CD14-positive monocyte (primary cell): ENCODE measurements around the gene DGKB. TPM values are rescaled to one million over a fixed set of nuclear protein-coding genes. Genes with fewer than 3 reads are reported as not detected.

ENCODE experiments used
- DNase-seq, 3 donors: peaks; one replicate each; pipeline ENCODE4 v3.0.0-alpha.2; 2011 to 2022
- H2AFZ ChIP-seq: 2 replicates; pipeline ENCODE4 v1.6.0; 2012; ENCODE audit warnings: mild to moderate bottlenecking, low read depth, low read length, inconsistent platforms; ENCODE audit not compliant: insufficient read depth, poor library complexity, severe bottlenecking
- H3K27ac ChIP-seq, 2 donors: 1 replicate in 1 of 2; 2 replicates in 1 of 2; pipeline ENCODE4 v1.5.1; 2012 to 2013; ENCODE audit warnings: low read length in 2 of 2, control low read depth in 1 of 2, inconsistent platforms in 1 of 2, low read depth in 1 of 2, mild to moderate bottlenecking in 1 of 2
- H3K27me3 ChIP-seq, 2 donors: one replicate each; pipeline versions ENCODE4 v1.6.0 to v1.6.1; 2011 to 2013; ENCODE audit warnings: low read length in 2 of 2; ENCODE audit not compliant: control insufficient read depth in 2 of 2, insufficient read depth in 2 of 2
- H3K36me3 ChIP-seq, 2 donors: replicated peaks in 1 of 2; 1 replicate in 1 of 2; 2 replicates in 1 of 2; pipeline versions ENCODE4 v1.5.1 to v1.6.1; 2012 to 2013; ENCODE audit warnings: low read length in 2 of 2, control low read depth in 1 of 2, inconsistent platforms in 1 of 2, mild to moderate bottlenecking in 1 of 2; ENCODE audit not compliant: insufficient read depth in 2 of 2, control insufficient read depth in 1 of 2
- H3K4me1 ChIP-seq, 2 donors: 1 replicate in 1 of 2; 2 replicates in 1 of 2; pipeline versions ENCODE4 v1.5.1 to v1.6.1; 2012 to 2013; ENCODE audit warnings: low read length in 2 of 2, control low read depth in 1 of 2, inconsistent platforms in 1 of 2, mild to moderate bottlenecking in 1 of 2, moderate library complexity in 1 of 2; ENCODE audit not compliant: insufficient read depth in 2 of 2, control insufficient read depth in 1 of 2
- H3K4me2 ChIP-seq: replicated peaks from 2 replicates; pipeline ENCODE3; 2012; ENCODE audit warnings: low read length, moderate library complexity, mild to moderate bottlenecking; ENCODE audit not compliant: poor library complexity, severe bottlenecking; ENCODE audit errors: extremely low read depth
- H3K4me3 ChIP-seq, 3 experiments: fragments of 200-600 bp in 1 of 3; sonication (generic) in 1 of 3; replicated peaks in 1 of 3; 1 replicate in 2 of 3; 2 replicates in 1 of 3; pipeline ENCODE4 v1.5.1; 2011 to 2013; ENCODE audit warnings: low read length in 3 of 3, mild to moderate bottlenecking in 3 of 3, control low read depth in 2 of 3, low read depth in 2 of 3, inconsistent platforms in 1 of 3, moderate library complexity in 1 of 3
- H3K79me2 ChIP-seq: 2 replicates; pipeline ENCODE4 v1.6.0; 2012; ENCODE audit warnings: mild to moderate bottlenecking, control low read depth, inconsistent platforms, low read length, moderate library complexity; ENCODE audit not compliant: insufficient read depth
- H3K9ac ChIP-seq: 2 replicates; pipeline ENCODE4 v1.6.0; 2017; ENCODE audit warnings: low read length, mild to moderate bottlenecking; ENCODE audit not compliant: insufficient read depth, poor library complexity, severe bottlenecking
- H3K9me3 ChIP-seq, 2 donors: replicated peaks in 1 of 2; 1 replicate in 1 of 2; 2 replicates in 1 of 2; pipeline versions ENCODE4 v1.5.1 to v1.6.1; 2012 to 2013; ENCODE audit warnings: low read length in 2 of 2, control low read depth in 1 of 2; ENCODE audit not compliant: control insufficient read depth in 1 of 2, insufficient read depth in 1 of 2
- H4K20me1 ChIP-seq: 2 replicates; pipeline ENCODE4 v1.6.0; 2012; ENCODE audit warnings: mild to moderate bottlenecking, low read length, control low read depth, moderate library complexity; ENCODE audit not compliant: insufficient read depth
- H3K27ac Mint-ChIP-seq, 7 donors: one replicate each; pipeline ENCODE4 v1.8.0; 2020; ENCODE audit warnings: mild to moderate bottlenecking in 7 of 7, mixed read lengths in 7 of 7, moderate library complexity in 6 of 7, inconsistent platforms in 2 of 7
- H3K27me3 Mint-ChIP-seq, 3 donors: one replicate each; pipeline ENCODE4 v1.8.0; 2021 to 2022; ENCODE audit warnings: low read depth in 3 of 3, mild to moderate bottlenecking in 3 of 3, mixed read lengths in 3 of 3, moderate library complexity in 3 of 3, inconsistent platforms in 1 of 3
- H3K36me3 Mint-ChIP-seq, 2 donors: one replicate each; pipeline ENCODE4 v1.8.0; 2020; ENCODE audit warnings: mixed read lengths in 2 of 2, inconsistent platforms in 1 of 2, mild to moderate bottlenecking in 1 of 2
- H3K4me1 Mint-ChIP-seq: one replicate; pipeline ENCODE4 v1.8.0; 2020; ENCODE audit warnings: mild to moderate bottlenecking, mixed read lengths
- H3K4me3 Mint-ChIP-seq, 2 donors: one replicate each; pipeline ENCODE4 v1.8.0; 2020; ENCODE audit warnings: mild to moderate bottlenecking in 2 of 2, mixed read lengths in 2 of 2, moderate library complexity in 1 of 2
- H3K9me3 Mint-ChIP-seq, 7 donors: one replicate each; pipeline ENCODE4 v1.8.0; 2020 to 2022; ENCODE audit warnings: mixed read lengths in 7 of 7, mild to moderate bottlenecking in 6 of 7, moderate library complexity in 6 of 7, inconsistent platforms in 2 of 7
- CTCF ChIP-seq: fragments of 200-600 bp; IDR thresholded peaks from one replicate; pipeline ENCODE4 v1.8.0; 2022; ENCODE audit warnings: antibody characterized with exemption, mild to moderate bottlenecking
- WGBS: methylation state at CpG from one replicate; pipeline ENCODE4 v1.1.5; 2013; ENCODE audit warnings: missing lambda C conversion rate; ENCODE audit not compliant: insufficient coverage; 5-methylcytosine and 5-hydroxymethylcytosine counted together
- intact Hi-C, 2 donors: fragments of 100-400 bp; cut with micrococcal nuclease; formaldehyde crosslinking; loops; one replicate each; pipeline versions ENCODE4 v1.15.0 to v1.15.1; 2023
- polyA plus RNA-seq, 3 donors: library from polyadenylated mRNA; depleted of rRNA in 1 of 3; unstranded in 2 of 3; stranded (reverse) in 1 of 3; fragments of 300-500 nt in 2 of 3; fragments of >200 nt in 1 of 3; fragmentation: Illumina TruSeq in 2 of 3; gene quantifications; 1 replicate in 2 of 3; 2 replicates in 1 of 3; pipeline ENCODE4 v1.2.3, GENCODE V29; 2012 to 2021

DGKB gene
- polyA plus RNA-seq, 3 donors: not detected

- H3K27me3 ChIP-seq: no peaks in the 10 kb centered on the region
- H3K9me3 ChIP-seq: peaks cover 0 to 4% of the 10 kb centered on the region in 2 donors
- Mint-ChIP-seq H3K27ac (no peak overlapping the region), H3K4me1 (no peaks in the 10 kb centered on the region), H3K27me3 (no peaks in the 10 kb centered on the region), H3K36me3 (no peaks in the 10 kb centered on the region), H3K4me3 (no peak overlapping the region), H3K9me3 (peaks cover 0 to 4% (median 0%) of the 10 kb centered on the region in 7 donors)
- no peak overlapping the region for H3K4me3 ChIP-seq
- no peak overlapping the region for H2AFZ ChIP-seq
- H3K79me2 ChIP-seq: no peaks in the 10 kb centered on the region
- H3K9ac ChIP-seq: no peak overlapping the region
- H3K27ac ChIP-seq: no peak overlapping the region
- no peak overlapping the region for H3K4me2 ChIP-seq
- no peaks in the 10 kb centered on the region for H4K20me1 ChIP-seq
- no peak for DNase-seq
- H3K36me3 ChIP-seq: no peaks in the 10 kb centered on the region
- intact Hi-C loops: no loop called here
- no peak for TF ChIP-seq CTCF
- H3K4me1 ChIP-seq: no peaks in the 10 kb centered on the region
These were observed 694.8 kb downstream of the DGKB start for GRCh38 chr7:14207711-14208110.

GRCh38 chr7:14207138-14207537 is 695.4 kb downstream of the DGKB start:
- no peaks in the 10 kb centered on the region for H4K20me1 ChIP-seq
- H3K9me3 ChIP-seq: peaks cover 0 to 4% of the 10 kb centered on the region in 2 donors
- H3K36me3 Mint-ChIP-seq: no peaks in the 10 kb centered on the region
- no peak overlapping the region for H2AFZ ChIP-seq
- TF ChIP-seq CTCF: no peak
- H3K27ac Mint-ChIP-seq: no peak overlapping the region
- no peaks in the 10 kb centered on the region for H3K36me3 ChIP-seq
- H3K4me1 ChIP-seq: no peaks in the 10 kb centered on the region
- H3K27me3 ChIP-seq: no peaks in the 10 kb centered on the region
- no peaks in the 10 kb centered on the region for H3K79me2 ChIP-seq
- H3K9me3 Mint-ChIP-seq: peaks cover 0 to 3% (median 0%) of the 10 kb centered on the region in 7 donors
- no peak overlapping the region for H3K4me3 ChIP-seq
- no peak overlapping the region for H3K9ac ChIP-seq
- no peak overlapping the region for H3K4me3 Mint-ChIP-seq
- H3K27ac ChIP-seq: no peak overlapping the region
- H3K27me3 Mint-ChIP-seq: no peaks in the 10 kb centered on the region
- intact Hi-C loops: no loop called here
- no peaks in the 10 kb centered on the region for H3K4me1 Mint-ChIP-seq
- H3K4me2 ChIP-seq: no peak overlapping the region
- no peak for DNase-seq
- WGBS: 79% methylated on average over 3 of the region's 4 CpGs
